ENCODE results near the gene THAP7. TPM values are rescaled to one million over a fixed set of nuclear protein-coding genes. Genes with fewer than 3 reads are reported as not detected.

The THAP7 gene
- total and polyA plus RNA-seq, 9 of the 15 experiments (the other 6 are each of a cell fraction or from before 2014, with no cell fraction given), result 7.9 to 263 (median 84.1) TPM

GRCh38 chr22:21031545-21032036, 29.7 kb upstream of the THAP7 start:
- 28% methylated on average over 18 of the region's 18 CpGs for WGBS (ENCODE audit: insufficient coverage, low coverage, missing lambda C conversion rate)
- Histone ChIP-seq H3K9ac (ENCODE audit: insufficient read depth in 1 of 2, low read depth in 2 of 2, low read length in 2 of 2) (peak overlapping the region in 1 of 2 experiments; percentile 5; a peak in 1 of 4 replicates), H3K4me2 (ENCODE audit: insufficient read depth, low read length) (no peak overlapping the region), H3K4me3 (no peak overlapping the region), H3K4me1 (replicated peaks in 1 of 2; ENCODE audit: control insufficient read depth in 2 of 2, insufficient read depth in 2 of 2, low read length in 2 of 2) (peaks cover 0 to 47% of the 10 kb centered on the region in 2 experiments; a peak in 4 of 5 replicates), H3K27me3 (ENCODE audit: control insufficient read depth in 2 of 2, insufficient read depth in 2 of 2, low read length in 2 of 2) (peaks cover 39 to 68% of the 10 kb centered on the region in 2 experiments; a peak in 4 of 5 replicates), H3K9me1 (ENCODE audit: control insufficient read depth, insufficient read depth, low read length) (peaks cover 4% of the 10 kb centered on the region), H2AFZ (ENCODE audit: low read depth, low read length) (no peak overlapping the region), H3K36me3 (ENCODE audit: control insufficient read depth, insufficient read depth, low read length) (no peaks in the 10 kb centered on the region), H3K27ac (ENCODE audit: extremely low read depth, low read depth, low read length) (no peak overlapping the region), H4K20me1 (replicated peaks; ENCODE audit: control insufficient read depth, insufficient read depth, low read length) (peaks cover 38% of the 10 kb centered on the region), H3K9me3 (replicated peaks; ENCODE audit: control insufficient read depth, insufficient read depth, low read depth, low read length) (no peaks in the 10 kb centered on the region), H3K79me2 (ENCODE audit: control insufficient read depth, insufficient read depth, low read length) (no peaks in the 10 kb centered on the region)
- CTCF ChIA-PET (ENCODE audit: low intra/inter-chr PET ratio), result no interaction called here
- ATAC-seq, result no peak
- in situ Hi-C loops (cut with MboI), result no loop called here
- no TSS peak for BruUV-seq (replicated peaks)
- intact Hi-C loops (cut with micrococcal nuclease), result loop anchor here (2.0 kb wide), 1 partner anchor 13 kb away; the partner anchor contains the start of gene LRRC74B
- FAIRE-seq, result no peak
- POLR2A ChIA-PET, result interaction anchor here (0.6 to 10.2 kb wide), 4 partner anchors 11 to 102 kb away, joined by 3 to 120 read pairs (median 49); partner anchors contain the start of genes LRRC74B, P2RX6 and THAP7
- DNase-seq (ENCODE audit: extremely low read depth in 1 of 4, low spot score in 3 of 4), result no peak
- TF ChIP-seq HMGXB4 (CRISPR knock-in tag; IDR thresholded peaks at IDR 0.05), result no peak
- no peak for TF ChIP-seq SMAD1 (IDR thresholded peaks at IDR 0.05; ENCODE audit: low read depth, low read length, partially characterized antibody)
- no peak for TF ChIP-seq IRF1 (CRISPR knock-in tag; IDR thresholded peaks at IDR 0.05; ENCODE audit: borderline replicate concordance)
- TF ChIP-seq PRPF4 (IDR thresholded peaks at IDR 0.05; ENCODE audit: insufficient read depth, low read depth, low read length, poor library complexity, severe bottlenecking), result no peak
- 0 out of 2 replicates have a peak, but pooled peaks have one; percentile 50 for TF ChIP-seq HNRNPL (IDR thresholded peaks at IDR 0.05; ENCODE audit: low read depth, low read length)
- peak; percentile 76 for TF ChIP-seq ZNF511 (CRISPR knock-in tag; IDR thresholded peaks at IDR 0.05)
- TF ChIP-seq CHD1 (IDR thresholded peaks at IDR 0.05; ENCODE audit: low read length), result no peak
- TF ChIP-seq TEAD1 (CRISPR knock-in tag; IDR thresholded peaks at IDR 0.05), result peak in 1 of 2 experiments; percentile 52; a peak in 1 of 4 replicates
- TF ChIP-seq SIN3B (IDR thresholded peaks at IDR 0.05; ENCODE audit: low read depth), result no peak
- no peak for TF ChIP-seq IRF2 (CRISPR knock-in tag; IDR thresholded peaks at IDR 0.05)
- TF ChIP-seq ZNF583 (CRISPR knock-in tag; IDR thresholded peaks at IDR 0.05), result 0 out of 2 replicates have a peak, but pooled peaks have one; percentile 1
- TF ChIP-seq TSHZ1 (CRISPR knock-in tag; IDR thresholded peaks at IDR 0.05), result no peak
